ENCODE measurements around the gene ATG9B. TPM values are rescaled to one million over a fixed set of nuclear protein-coding genes. Genes with fewer than 3 reads are reported as not detected.

The ATG9B gene
- total RNA-seq, 1 experiment from 2014 or later = 1.3 TPM

DNA sequence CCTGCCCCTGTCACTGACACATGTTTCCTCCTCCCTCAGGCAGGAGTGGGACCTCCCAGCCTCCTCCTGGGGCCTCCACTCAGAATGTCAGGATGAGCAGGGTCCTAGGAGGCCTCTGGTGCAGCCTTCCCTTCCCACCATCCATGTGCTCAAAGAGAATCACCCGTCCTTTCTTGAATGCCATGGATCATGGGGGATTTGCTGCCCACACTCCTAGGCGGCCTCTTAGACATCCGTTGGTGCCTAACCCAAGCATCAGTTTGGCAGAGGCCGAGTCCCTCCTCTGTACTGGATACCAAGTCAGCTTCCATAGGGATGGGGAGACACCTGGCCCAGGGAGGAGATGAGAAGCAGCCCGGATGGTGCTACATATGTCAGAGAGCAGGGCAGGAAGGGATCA lies 26.5 kb downstream of the ATG9B start:
- no peak overlapping the region for H2AFZ ChIP-seq (ENCODE audit: low read length)
- no peak overlapping the region for H3K4me3 ChIP-seq (ENCODE audit: low read length)
- no peaks in the 10 kb centered on the region for H3K9me3 ChIP-seq (ENCODE audit: low read length)
- BruUV-seq (replicated peaks) = no TSS peak
- no peaks in the 10 kb centered on the region for H4K20me1 ChIP-seq (ENCODE audit: low read length)
- POLR2A ChIA-PET (ENCODE audit: unreplicated experiment) = no interaction called here
- DNase-seq = no peak
- H3F3A ChIP-seq (ENCODE audit: low read length, unreplicated experiment) = no peaks in the 10 kb centered on the region
- H3K79me2 ChIP-seq (ENCODE audit: low read length) = no peaks in the 10 kb centered on the region
- no peak overlapping the region for H3K9ac ChIP-seq (ENCODE audit: low read length)
- ATAC-seq = no peak
- H3K27me3 ChIP-seq (ENCODE audit: low read length) = no peaks in the 10 kb centered on the region
- H3K4me1 ChIP-seq (ENCODE audit: insufficient read depth, low read length) = no peaks in the 10 kb centered on the region
- H3K36me3 ChIP-seq (ENCODE audit: low read depth, low read length) = no peaks in the 10 kb centered on the region
- TF ChIP-seq EZH2phosphoT487 (IDR thresholded peaks at IDR 0.05; ENCODE audit: borderline replicate concordance, low read length) (no peak), EZH2 (IDR thresholded peaks at IDR 0.05; ENCODE audit: low read length, unreplicated experiment) (no peak), CTCF (conservative IDR thresholded peaks at IDR 0.05; ENCODE audit: low read depth, low read length) (no peak)
- H3K4me2 ChIP-seq (ENCODE audit: low read length) = no peak overlapping the region
- H3K27ac ChIP-seq (ENCODE audit: low read length) = no peak overlapping the region
- CTCF ChIA-PET = no interaction called here
- intact Hi-C loops (cut with micrococcal nuclease) = no loop called here
- H3K9me2 ChIP-seq (replicated peaks; ENCODE audit: low read length) = no peaks in the 10 kb centered on the region

- Histone ChIP-seq H3K9me2 (replicated peaks; ENCODE audit: low read length) (no peaks in the 10 kb centered on the region), H3K4me2 (ENCODE audit: low read length) (no peak overlapping the region), H4K20me1 (ENCODE audit: low read length) (no peaks in the 10 kb centered on the region), H3F3A (ENCODE audit: low read length, unreplicated experiment) (no peaks in the 10 kb centered on the region), H3K4me3 (ENCODE audit: low read length) (no peak overlapping the region), H3K9me3 (ENCODE audit: low read length) (no peaks in the 10 kb centered on the region), H3K27ac (ENCODE audit: low read length) (no peak overlapping the region), H2AFZ (ENCODE audit: low read length) (no peak overlapping the region), H3K79me2 (ENCODE audit: low read length) (no peaks in the 10 kb centered on the region), H3K27me3 (ENCODE audit: low read length) (no peaks in the 10 kb centered on the region), H3K9ac (ENCODE audit: low read length) (no peak overlapping the region), H3K4me1 (ENCODE audit: insufficient read depth, low read length) (no peaks in the 10 kb centered on the region), H3K36me3 (ENCODE audit: low read depth, low read length) (no peaks in the 10 kb centered on the region)
- POLR2A ChIA-PET (ENCODE audit: unreplicated experiment) = no interaction called here
- CTCF ChIA-PET = no interaction called here
- BruUV-seq (replicated peaks) = no TSS peak
- TF ChIP-seq CTCF (conservative IDR thresholded peaks at IDR 0.05; ENCODE audit: low read depth, low read length) (no peak), EZH2 (IDR thresholded peaks at IDR 0.05; ENCODE audit: low read length, unreplicated experiment) (no peak), EZH2phosphoT487 (IDR thresholded peaks at IDR 0.05; ENCODE audit: borderline replicate concordance, low read length) (no peak)
- ATAC-seq = no peak
- intact Hi-C loops (cut with micrococcal nuclease) = no loop called here
- DNase-seq = no peak
Observed at GRCh38 chr7:150997075-150997511, 27.2 kb downstream of the ATG9B start.

DNA sequence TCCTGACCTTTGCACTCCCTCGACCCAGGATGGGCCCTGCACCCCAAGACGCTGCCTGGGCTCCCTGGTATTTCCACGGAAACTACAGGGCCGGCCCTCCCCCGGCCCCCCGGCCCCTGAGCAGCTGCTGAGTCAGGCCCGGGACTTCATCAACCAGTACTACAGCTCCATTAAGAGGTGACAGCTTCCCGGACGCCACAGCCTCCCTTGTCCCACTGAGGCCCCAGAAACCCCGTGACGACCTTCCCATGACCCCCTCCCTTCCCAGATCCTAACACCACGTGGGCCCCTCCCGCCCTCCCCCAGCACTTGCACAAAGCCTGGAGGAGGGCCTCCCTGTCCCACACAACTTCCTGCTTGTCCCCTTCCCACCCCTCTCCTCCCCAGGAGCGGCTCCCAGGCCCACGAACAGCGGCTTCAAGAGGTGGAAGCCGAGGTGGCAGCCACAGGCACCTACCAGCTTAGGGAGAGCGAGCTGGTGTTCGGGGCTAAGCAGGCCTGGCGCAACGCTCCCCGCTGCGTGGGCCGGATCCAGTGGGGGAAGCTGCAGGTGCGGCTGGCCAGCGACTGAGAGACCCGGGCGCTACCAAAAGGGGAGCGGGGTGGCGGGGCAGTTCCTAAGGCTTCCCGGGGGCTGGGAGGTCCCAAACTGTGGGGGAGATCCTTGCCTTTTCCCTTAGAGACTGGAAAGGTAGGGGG lies 27.8 kb downstream of the ATG9B start:
- no peaks in the 10 kb centered on the region for H3K36me3 ChIP-seq (ENCODE audit: low read depth, low read length)
- H3K4me2 ChIP-seq (ENCODE audit: low read length) = no peak overlapping the region
- ATAC-seq (no peak), DNase-seq (no peak)
- H3K27ac ChIP-seq (ENCODE audit: low read length) = no peak overlapping the region
- no peaks in the 10 kb centered on the region for H3K9me2 ChIP-seq (replicated peaks; ENCODE audit: low read length)
- no peaks in the 10 kb centered on the region for H4K20me1 ChIP-seq (ENCODE audit: low read length)
- no peaks in the 10 kb centered on the region; the same call in 1 of the 2 replicates for H3K4me1 ChIP-seq (ENCODE audit: insufficient read depth, low read length)
- TF ChIP-seq CTCF (conservative IDR thresholded peaks at IDR 0.05; ENCODE audit: low read depth, low read length) (no peak), EZH2 (IDR thresholded peaks at IDR 0.05; ENCODE audit: low read length, unreplicated experiment) (no peak), EZH2phosphoT487 (IDR thresholded peaks at IDR 0.05; ENCODE audit: borderline replicate concordance, low read length) (no peak)
- ChIA-PET CTCF (no interaction called here), POLR2A (ENCODE audit: unreplicated experiment) (no interaction called here)
- H3K9ac ChIP-seq (ENCODE audit: low read length) = no peak overlapping the region
- intact Hi-C loops (cut with micrococcal nuclease) = no loop called here
- H2AFZ ChIP-seq (ENCODE audit: low read length) = no peak overlapping the region
- H3K79me2 ChIP-seq (ENCODE audit: low read length) = no peaks in the 10 kb centered on the region
- no peak overlapping the region for H3K4me3 ChIP-seq (ENCODE audit: low read length)
- no peaks in the 10 kb centered on the region for H3F3A ChIP-seq (ENCODE audit: low read length, unreplicated experiment)
- BruUV-seq (replicated peaks) = no TSS peak
- no peaks in the 10 kb centered on the region for H3K27me3 ChIP-seq (ENCODE audit: low read length)
- H3K9me3 ChIP-seq (ENCODE audit: low read length) = no peaks in the 10 kb centered on the region
